SIG-M5 treated with dmso at 0.1 percent for 504 hours (cell line): Measurements from ENCODE around the gene DQX1.

ENCODE experiments used
- DNase-seq: peaks from one replicate; lab custom pipeline; 2025; ENCODE audit not compliant: unreplicated experiment; lab: John Stamatoyannopoulos, UW

DQX1 gene

DNA sequence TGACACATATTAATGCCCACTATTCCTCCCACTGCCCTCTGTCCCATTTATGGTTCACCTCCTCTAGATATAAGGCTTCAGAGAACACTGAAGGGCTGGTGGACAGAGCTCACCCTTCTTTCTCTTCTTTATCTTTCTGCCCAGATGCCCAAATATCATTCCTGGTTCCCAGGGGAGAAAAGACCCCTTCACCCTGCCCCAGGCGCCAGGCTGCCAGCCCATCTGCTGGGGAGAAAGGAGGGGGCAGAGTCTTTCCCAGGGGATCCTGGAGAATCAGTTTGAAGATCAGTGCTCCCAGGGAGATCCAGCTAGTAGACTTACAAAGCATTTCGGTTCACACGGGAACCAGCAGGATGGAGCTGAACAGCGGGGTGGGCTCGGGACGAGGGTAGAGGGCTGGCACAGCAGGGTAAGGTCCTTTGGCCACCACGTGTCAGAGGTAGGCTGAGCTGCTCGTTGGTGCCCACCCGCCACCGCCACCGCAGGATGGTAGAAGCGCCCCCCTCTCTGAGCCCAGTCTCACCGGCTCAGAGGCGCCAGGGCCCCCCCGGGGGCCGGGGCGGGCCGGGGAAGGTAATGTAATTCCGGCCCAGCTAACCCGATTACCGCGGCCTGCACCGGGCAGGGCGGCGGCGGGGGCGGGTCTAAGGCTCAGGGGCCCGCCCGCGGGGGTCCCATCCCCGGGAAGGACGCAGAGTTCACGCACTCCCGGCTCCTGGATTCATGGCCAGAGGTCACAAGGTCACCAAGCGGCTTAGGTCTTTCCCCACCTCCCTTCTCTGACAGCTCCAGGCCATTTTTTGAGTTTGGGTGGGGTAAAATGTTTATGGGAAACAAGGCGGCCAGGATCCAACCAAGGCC, 13.1 kb downstream of the DQX1 start:
- DNase-seq, result no peak

DNA sequence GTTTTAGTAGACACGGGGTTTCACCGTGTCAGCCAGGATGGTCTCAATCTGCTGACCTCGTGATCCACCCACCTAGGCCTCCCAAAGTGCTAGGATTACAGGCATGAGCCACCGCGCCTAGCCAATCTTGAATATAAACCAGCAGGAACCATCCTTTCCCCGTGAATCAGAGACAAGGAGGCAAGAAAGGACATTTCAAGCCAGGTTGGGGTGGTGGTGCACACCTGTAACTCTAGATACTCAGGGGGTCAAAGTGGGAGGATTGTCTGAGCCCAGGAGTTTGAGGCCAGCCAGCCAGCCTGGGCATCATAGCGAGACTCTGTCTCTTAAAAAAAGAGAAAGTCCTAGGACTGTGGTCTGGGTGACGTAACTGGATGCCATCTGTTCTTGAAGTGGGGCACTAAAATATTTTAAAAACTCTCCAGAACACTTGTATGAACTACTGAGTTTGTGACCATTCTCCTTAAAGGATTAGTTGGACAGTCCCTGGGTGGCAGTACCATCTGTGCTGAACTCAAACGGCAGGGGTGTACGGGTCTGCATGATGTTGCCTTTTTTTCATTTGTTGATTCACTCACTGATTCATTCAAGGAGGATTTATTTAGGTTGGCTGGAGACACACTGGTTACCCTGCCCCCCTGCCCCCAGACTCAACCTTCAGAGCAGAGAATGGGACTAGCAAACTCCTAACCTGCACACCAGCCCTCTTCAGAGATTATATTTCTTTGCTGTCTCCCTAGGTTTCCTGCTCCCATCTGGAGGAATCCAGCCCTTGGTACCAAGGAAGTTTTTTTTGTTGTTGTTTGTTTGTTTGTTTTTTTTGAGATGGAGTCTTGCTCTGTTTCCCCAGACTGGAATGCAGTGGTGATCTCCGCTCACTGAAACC, 14.7 kb downstream of the DQX1 start:
- DNase-seq, result no peak

- DNase-seq, result no peak
Observed at GRCh38 chr2:74510272-74510671, 15.8 kb downstream of the DQX1 start.

DNA sequence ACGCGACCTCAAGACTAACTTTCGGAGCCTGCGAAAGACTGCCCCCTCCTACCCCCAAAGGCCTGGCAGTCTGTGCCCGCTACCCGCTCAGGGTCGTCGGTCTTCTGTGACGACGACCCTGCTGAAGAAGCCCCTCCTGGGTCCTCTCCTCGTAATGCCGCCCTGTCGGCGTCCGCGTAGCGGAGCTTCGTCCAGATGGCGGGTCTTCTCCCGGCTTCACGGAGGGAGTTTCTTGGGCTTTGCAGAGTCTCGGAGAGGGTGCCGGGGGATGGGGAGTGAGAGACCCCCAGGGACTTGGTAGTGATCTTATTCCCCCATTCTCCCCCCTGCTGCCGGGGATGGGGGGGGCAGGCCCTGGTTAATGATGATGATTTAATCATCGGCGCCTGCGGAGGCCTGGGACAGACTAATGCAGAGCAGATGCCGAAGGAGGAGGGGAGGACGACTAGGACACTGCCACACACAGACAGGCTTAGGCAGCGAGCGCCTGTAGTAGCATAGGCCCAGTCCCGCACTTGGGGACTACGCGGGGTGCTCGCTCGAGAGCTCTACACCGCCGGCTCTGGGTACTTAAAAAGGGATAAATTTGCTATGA, 18.0 kb downstream of the DQX1 start:
- no peak for DNase-seq

DNA sequence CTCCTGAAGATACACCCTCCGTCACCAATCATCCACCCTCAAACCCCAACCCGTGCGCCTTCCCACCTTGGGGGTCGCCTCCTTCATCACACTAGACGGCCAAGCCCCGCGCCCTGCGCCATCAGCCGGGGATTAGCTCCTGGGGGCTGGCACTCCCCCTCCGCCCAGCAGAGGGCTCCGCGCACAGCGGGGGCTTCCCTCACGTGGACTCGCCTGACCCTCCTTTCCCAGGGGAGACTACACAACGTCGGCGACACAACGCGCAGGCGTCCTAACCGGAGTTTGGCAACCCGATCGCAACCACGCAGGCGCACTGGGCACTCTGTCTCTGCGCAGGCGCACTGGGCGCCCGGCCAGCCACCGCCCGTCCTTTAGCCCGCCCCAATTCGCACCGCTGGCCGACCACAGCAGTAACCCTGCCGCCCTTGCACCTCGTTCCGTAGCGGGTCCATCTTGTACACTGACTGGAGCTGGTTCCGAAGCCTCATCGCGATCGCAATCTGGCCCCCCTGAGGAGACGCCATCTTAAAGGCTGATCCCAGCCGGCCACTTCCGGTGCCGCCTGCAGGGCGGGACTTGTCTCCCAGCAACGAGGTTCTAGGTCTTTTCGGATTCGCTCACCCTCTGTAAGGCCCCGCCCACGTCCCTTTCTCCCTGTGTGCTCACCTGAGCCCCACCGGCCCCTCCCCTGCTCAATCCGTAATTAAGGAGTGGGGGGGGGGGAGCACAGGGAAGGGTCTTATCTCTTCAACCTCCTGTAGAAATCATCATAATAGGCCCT, 18.7 kb downstream of the DQX1 start, which contains the start of gene PCGF1:
PCGF1 (minus strand) TSS at position 551 of the 781 bp plus-strand sequence; CDS start at position 524, 27 bp downstream.
- DNase-seq, result peak; percentile 95

GRCh38 chr2:74505448-74506246, 20.4 kb downstream of the DQX1 start:
- DNase-seq, result no peak

DNA sequence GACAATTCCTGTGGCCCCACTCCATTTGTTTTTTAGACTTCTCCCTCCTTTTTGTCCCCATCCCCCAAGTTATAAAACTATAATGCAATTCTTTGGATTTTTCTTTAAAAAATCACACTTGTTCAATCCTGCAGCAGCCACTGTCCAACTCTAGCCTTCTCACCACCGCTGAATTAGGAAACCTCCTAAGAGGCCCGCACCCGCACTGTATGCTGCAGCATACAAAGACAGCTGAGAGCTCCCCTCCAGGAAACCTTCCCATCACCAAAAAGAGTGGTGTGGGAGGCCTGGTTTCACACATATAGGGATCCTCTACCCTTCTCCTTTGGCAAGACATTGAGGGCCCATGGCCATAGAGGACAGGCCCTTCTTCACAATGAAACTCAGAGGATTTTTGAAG, 21.4 kb downstream of the DQX1 start:
- no peak for DNase-seq

- DNase-seq, result no peak
Observed at GRCh38 chr2:74503506-74504475, 22.2 kb downstream of the DQX1 start.

DNA sequence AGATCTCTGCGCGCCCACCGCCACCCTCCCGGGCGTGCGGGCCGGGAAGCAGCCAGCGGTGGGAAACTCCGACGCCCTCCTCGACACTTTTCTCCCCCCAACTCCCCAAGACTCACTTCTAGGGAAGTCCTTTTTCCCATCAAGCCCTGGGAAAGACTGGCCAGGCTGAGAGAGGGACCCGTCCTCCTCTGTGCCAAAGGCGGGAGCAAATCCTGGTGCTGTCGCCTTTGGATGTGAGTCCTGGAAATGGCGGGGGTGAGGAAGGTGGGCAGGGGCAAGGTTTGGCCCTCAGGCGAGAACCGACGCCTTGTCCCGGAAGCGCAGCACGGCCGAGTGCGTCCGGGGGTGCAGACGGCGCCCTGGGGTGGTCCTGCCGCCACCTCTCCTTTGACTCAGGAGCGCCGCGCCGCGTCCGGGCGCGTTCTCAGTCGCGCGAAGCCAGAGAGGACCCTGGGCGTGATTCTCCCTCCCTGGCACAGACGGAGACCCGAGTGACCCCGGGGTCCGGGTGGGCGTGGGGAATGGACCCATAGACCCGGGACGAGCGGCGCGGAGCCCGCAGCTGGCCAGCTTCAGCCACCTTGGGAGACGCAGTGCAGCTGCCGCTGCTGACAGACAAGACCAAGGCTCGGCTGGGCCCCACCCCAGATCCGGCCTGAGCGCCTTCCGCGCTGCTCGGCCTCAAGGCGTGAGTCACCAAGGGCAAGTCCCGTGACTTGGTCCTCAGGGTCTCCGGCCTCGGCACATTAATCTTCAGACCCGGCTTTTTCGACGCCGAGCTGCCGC, 23.1 kb downstream of the DQX1 start:
- peak; percentile 45 for DNase-seq

- DNase-seq, result no peak
Observed at GRCh38 chr2:74502147-74502719, 23.8 kb downstream of the DQX1 start.

DNA sequence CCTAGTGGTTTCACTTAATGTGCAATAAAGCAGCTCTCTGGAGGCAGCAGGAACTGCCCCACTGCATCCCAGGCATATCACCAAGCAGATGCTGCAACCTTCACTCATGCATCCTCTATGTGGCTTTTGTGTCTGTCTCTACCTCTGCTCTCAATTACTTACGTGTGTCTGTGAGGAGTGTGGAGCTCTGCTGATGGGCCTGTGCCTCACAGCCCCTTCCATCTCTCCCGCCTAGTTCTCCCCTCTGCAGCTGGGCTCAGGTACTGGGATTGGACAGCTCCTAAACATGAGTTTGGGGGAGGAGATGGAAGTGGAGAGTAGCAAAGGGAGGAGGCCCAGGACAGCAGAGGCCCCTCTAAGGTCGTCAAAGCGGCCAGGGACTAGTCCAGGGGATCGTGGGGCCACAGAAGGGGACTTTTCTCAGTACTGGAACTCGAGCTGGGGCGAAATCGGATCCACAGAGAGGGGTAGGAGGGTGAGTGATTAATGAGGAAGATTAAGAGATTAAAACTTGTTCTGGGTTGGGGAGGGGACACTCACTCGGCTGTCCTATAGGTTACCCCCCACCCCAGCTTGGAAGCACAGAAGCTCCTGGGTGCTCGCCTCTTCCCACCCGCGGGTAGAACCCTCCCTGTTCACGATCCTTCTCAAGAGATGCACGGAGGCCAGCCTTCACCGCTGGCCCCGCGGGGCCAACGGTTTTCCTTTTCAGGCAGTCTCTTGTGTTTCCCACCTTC, 24.5 kb downstream of the DQX1 start:
- no peak for DNase-seq

GRCh38 chr2:74500578-74500946, 25.5 kb downstream of the DQX1 start:
- no peak for DNase-seq

GRCh38 chr2:74499940-74500577, 26.0 kb downstream of the DQX1 start:
- no peak for DNase-seq

DNA sequence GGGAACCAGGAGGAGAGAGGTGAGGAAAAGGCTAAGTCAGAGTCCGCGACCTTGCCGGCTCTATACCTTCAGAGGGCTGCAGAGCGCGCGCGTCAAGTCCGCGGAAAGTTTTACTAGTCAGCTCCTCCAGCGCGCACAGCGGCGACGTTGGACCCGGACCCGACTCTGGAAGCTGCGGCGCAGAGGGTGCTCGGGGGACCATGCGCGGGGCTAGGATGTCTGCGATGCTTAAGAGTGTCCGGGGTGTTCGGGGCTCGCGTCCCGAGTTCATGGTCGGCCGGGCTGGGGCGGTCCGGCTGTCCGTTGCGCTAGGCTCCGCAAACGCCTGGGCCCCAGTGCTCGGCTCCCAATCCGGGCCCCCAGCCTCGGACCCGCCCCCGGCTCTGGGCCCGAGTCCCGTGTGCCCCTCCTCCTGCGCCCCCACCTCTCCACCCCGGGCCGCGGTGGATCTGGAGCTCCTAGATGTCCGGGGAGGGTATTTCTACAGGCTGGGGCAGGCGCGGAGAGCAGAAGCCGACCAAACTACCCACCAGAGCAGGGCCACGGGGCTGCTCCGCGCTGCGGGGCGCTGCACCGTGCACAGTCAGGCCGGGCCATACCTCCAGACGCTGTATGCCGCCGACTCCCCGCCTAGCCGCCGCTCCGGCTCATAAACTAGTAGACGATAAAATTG, 26.6 kb downstream of the DQX1 start, which contains the start of gene LBX2:
LBX2 (minus strand) TSS at position 337 of the 673 bp plus-strand sequence; CDS start at position 271, 66 bp downstream.
- no peak for DNase-seq

DNA sequence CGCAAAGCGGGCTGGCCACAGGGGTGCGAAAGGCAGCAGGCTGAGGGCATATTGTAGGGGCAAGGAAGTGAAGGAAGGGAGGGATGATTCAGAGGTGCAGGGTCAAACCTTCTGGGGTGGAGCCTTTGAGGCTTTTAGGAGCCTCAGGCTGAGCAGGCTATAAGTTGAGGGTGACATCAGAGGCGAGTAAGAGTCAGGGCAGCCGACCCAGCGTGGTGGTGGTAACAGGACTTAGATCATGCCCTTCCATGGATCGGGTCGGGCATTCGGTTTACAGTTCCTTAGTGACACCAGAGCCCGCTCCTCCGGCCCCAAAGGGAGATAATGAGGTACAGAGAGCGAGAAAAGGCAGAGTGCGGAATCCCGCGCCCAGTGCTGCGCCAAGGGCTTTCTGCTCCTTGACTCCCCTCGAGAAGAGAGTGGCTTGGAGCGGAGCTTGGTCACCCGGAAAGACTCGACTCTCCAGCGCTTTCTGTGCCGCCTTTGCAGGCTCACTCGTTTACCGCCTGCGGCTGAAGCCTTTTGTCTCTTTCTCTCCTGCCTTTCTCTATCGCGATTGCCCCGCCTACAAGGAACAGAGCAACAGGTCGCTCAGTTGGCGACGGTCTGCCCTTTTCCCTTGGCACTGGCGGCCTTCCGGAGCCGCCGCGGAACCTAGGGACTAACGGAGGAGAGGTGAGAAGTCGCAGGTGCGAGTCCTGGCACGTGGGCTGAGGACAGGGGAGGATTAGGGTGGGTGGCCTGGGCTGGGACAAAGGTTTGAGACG, 27.3 kb downstream of the DQX1 start:
- DNase-seq, result peak; percentile 38
